HG02678 (cell line): ENCODE results near the gene SLC6A9.

ENCODE experiments used
- ATAC-seq: cut with Tn5 transposase; IDR thresholded peaks from one replicate; pipeline ENCODE4 v1.9.1; 2021; ENCODE audit warnings: mild to moderate bottlenecking, moderate library complexity; ENCODE audit not compliant: unreplicated experiment

SLC6A9 gene

DNA sequence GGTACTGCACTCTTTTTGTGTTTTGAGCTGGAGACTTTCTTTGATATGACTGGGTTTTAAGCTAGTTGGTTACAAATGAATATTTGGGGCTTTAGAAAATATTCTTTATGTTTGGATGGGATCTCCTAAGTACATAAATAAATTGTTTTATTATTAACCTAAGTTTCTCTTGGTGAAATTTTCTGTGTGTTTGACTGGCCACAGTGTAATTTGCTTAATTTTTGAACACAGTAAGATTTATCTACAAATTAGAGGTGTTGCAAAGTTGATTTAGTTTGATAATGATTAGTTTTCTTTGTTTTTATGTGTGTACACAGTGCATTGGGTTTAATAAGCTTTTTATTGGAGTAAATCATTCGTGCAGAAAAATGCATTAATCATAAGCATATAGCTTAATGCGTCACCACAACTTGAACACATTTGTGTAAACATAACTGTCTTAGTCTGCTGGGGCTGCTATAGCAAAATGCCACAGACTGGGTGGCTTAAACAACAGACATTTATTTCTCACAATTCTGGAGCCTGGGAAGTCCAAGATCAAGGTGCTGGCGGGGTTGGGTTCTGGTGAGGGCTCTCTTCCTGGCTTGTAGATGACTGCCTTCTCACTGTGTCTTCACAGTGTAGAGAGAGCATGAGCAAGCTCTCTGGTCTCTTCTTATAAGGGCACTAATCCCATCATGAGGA, 17.4 kb upstream of the SLC6A9 start:
- no peak for ATAC-seq

DNA sequence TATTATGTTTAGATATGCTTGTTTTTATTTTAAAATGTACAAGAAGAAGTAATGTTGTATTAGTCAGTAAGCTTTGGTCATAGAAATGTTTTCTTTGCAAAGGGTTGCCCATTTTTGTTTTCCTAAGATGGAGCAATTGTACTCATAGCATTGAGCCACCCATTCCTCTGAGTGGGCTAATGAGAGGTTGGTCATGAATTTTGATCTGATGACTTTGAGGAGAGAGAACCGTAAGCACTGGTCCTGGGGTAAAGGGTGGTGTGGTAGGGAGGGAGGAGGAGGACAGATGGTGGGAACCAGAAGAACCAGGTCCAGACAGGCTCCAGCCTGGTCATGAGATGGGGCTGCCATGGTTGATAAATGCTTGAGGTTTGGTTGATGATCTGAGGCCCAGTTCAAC, 15.9 kb upstream of the SLC6A9 start:
- ATAC-seq = no peak

DNA sequence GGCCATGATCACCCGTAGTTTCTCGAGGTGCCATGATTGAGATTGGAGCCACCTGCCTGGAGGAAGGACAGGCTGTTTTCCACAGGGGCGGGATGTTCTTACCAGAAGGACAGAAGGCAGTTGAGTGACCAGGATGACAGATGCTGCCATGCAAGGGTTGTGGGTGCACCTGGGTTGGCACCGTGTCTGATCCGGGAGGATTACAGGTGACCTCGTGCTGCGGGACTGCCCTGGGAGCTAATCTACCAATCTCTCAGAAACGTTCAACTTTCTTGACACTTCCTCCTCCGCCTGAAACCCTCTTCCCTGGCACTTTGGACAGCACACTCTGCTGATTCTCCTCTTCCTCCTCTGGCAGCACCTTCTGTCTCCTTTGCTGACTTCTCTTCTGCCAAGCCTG, 13.8 kb upstream of the SLC6A9 start:
- no peak for ATAC-seq

DNA sequence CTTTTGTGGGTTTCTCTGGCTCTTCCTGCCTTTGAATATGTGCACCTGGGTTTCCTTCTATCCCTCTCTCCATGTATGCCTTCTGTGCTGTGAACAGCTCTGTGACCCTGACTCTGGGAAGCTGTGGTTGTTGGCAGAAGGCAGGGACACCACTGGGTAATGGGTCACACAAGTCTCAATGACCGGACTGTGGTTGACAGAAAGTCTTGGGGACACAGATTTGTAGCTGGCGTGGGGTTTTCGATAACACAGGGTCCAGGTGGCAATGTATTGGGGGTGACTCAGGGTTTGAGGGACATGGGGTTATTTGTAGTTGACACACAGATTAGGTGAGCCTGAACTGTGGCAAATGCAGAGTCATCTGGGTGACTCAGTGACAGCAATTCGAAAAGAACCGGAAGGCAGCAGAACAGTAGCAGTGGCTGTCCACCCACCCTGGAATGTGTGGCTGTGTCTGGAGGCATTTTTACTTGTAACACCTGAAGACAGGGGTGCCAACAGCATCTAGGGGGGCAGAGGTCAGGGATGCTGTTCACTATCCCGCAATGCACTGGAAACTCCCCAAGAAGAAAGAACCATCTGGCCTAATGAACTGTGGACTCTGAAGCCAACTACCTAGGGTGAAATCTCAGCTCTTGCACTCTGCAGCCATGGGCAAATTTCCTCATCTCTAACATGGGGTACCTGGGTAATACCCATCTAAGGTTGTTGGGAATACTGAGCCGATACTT, 13.0 kb upstream of the SLC6A9 start:
- ATAC-seq = no peak

DNA sequence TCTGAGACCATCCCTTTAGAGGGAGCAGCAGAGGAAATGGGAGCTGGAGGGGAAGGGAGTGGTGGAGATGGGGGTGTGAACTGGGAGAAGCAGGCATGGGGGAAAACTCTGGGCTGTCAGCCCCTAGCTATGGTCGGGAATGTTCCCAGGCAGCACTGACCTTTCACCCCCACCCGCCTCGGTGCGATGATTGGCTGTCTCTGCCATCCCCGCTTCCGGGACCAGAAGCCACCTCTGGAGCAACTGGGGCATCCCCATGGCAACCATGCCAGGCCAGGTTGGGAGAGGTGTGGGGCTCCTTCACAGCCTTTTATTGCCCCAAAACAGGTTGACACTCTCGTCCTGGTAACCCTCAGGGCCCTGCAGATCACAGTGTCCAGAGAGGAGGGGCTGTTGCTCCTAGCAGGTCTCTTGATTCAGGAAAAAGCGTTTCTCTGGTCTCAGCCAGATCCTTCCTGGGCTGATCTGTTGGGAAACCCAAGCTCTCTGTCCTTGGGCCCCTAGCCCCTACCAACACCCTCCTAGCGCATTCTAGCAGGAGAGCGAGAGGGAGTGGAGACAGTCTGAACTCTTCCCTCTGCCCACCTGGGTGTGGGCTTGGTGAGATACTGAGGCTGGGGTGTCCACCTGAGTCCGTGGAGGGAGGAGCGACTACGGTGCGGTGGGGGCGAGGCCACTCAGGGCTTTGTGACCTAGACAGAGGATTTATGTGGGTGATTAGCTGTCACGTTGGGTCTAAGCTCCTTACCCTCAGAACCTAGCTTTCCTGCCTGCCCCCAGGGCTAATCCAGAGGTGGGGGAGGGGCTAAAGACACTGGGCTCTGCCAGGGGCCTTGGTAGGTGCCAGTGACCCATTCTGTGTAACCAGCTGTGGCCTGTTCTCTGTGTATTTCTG, 12.2 kb upstream of the SLC6A9 start:
- no peak for ATAC-seq

DNA sequence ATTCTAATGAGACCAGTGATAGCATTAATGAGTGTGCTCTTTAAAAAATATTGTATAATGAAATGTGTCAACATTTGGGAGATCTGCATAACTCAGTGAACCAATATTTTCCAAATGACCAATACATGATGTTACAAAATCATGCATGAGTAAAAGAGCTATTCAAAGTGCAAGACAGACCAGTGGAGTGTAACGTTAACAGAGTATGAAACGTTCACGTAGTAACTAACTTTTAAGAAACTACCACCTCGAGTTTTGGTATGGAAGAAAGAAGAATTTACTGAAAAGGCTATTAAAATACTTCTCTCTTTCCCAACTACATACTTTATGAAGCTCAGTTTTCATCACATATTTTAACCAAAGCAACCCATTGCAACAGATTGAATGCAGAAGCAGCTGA, 9.6 kb upstream of the SLC6A9 start:
- no peak for ATAC-seq

DNA sequence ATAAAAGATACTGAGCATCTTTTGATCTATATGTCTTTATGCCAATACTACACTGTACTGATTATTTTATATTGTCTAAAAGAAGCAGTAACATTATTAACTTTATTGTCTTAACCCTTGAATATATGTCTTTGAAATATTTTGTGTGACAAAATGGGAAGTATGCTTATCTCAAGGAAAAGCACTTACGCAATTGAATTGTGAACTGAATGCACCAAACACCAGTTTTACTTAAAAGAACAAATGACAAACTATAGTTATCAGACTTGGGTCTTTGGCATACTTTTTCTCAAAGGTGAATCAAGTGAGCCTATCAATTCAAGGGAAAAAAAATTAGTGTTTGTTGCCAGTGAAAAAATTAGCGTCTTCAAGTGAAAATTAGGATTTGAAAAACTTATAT, 9.2 kb upstream of the SLC6A9 start:
- ATAC-seq = no peak

DNA sequence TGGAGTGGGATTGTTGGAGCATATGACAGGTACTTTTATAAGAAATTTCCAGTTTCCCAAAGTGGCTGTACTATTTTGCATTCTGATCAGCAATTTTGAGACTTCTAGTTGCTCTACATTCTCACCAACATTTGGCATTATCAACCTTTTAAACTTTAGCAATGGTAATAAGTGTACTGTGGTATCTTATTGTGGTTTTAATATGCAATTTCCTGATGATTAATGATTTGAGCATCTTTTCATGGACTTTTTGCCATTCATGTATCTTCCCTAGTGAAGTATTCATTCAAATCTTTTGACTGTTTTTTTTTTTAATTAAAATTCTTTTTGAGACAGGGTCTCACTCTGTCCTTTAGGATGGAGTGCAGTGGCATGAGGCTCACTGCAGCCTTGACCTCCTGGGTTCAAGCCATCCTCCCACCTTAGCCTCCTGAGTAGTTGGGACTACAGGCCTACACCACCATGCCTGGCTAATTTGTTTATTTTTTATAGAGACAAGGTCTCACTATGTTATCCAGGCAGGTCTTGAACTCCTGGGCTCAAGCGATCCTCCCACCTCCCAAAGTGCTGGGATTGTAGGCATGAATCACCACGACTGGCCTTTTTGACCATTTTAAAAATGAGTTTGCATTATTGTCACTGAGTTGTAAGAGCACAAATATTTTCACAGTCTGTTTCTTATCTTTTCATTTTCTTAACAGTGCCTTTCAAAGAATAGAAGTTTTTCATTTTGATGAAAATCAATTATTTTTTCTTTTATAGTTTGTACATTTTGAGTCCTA, 7.8 kb upstream of the SLC6A9 start:
- no peak for ATAC-seq

DNA sequence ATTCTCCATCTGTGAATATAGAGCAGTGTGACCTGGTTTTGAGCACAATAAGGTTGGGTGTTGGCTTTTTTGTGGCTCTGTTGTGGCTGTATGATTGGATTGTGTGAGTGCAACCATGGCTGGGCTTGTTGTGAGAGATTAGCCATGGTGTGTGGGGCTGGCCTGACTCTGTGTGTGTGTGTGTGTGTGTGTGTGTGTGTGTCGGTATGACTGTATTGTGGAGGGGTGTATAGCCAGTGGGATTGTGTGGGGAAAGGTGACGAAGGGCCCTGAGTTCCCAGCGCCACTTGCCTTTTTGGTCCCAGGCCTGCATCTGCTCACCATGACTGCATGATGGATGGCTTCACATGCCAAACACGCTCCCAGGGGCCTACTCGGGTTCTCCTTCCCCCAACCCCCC, 5.9 kb upstream of the SLC6A9 start:
- ATAC-seq = no peak

DNA sequence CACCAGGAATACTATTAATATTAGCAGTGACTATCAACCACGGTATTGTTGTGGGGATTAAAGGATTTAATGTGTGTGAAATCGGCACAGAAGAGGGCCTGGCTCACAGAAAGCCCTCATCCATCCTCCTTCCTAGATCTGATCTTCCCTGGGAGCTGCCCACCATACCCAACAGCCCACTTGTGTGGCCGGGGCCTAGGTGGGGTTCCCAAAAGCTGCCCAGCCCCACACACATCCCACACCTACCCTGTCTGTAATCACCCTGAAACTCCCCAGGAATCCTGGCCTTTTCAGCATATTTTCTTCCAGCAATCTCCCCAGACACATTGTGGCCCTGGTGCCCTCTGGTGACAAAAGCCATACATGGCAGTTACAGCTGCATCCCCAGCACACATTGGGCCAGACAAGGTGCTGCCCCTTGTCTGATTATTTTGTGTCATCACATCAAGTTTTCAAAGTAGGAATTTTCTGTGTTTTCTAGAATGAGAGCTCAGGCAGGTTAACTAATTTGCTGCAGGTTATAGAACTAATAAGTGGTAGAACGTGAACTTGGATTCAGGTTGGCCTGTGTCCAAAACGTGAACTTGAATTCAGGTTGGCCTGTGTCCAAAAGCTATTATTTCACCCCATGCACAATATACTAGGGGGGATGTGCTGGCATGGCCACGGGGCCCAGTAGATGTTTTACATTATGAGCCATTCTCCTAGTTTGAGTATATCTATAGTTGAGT, 5.3 kb upstream of the SLC6A9 start:
- no peak for ATAC-seq

DNA sequence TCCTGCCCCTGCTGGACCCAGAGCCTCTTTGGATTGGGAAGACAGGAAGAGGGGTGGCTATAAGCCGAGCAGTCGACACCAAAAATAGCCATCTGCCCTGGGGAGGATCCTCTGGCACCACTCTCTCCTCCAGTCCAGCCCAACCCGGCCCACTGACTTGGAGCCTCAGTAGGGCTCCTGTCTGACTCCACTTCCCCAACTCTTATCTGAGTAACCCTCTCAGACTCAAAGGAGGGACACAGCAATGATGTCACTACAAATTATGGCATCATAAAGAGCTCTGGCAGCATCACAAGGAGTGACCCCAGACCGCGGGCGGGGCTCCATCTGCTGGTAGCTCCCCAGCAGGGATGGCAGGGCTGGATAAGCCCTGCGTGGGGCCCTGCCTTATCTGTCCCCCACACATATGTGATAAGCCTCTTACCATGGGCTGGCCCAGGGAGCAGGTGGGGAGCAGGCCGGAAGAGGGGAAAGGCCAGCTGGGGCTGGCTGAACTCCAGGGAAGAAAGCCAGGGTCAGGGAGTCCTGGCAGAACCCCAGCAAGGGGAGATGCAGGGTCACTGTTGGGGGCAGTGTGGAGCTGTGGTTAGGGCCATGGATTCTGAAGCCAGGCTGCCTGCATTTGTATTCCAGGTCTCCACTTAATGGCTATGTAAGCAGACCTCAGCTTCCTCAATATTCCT, 4.6 kb upstream of the SLC6A9 start:
- ATAC-seq = no peak

DNA sequence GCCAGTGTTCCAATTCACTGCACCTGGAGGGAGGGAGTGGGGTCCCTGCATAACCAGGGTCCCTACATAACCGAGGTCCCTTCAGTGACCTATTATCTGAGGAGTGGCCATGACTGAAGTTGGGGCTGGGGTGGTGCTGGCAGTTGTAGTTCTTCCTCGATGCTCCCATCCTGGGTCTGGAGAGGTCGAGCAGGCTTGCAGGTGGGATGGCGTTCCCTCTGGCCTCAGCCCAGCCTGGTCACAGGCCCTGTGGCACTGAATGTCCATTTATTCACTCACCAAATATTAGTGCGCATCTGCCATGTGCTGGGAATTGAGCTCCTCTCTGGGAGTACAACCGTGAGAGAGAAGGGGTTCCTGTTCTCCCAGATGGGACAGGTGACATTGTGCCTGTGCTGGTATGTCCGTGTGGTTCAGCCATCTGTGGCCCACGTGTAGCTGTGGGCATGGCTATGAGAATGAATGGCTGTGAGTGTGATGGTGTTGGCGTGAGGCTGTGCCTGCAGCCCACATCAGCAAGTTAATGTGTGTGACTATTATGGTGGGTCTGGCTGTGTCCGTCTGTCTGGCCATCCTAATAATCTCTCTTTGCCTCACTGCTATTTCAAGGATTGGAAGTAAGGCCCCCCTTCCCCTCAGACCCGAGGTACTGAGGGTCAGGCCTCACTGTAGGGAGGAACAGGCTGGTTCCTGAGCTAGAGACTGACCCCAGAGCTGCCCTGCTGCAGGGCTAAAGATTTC, 3.9 kb upstream of the SLC6A9 start:
- no peak for ATAC-seq

DNA sequence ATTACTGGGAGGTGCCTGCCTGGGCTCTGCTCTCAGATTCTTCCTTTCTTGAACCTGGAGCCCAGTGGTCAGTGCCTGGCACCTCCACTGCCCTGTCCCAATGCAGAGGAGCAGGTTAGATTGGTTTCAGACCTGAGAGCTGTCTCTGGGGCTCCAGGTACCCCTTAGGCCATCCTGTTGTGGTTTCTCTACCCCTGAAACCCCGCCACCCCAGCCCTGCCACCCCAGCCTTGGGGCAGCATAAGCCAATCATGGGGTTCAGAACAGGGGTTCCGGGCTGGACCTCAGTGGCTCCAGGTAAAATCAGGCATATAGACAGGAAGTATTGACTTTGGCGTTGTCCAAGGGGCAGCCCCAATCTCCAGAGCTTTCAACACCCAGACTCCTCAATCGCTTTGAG, 3.2 kb upstream of the SLC6A9 start:
- no peak for ATAC-seq

DNA sequence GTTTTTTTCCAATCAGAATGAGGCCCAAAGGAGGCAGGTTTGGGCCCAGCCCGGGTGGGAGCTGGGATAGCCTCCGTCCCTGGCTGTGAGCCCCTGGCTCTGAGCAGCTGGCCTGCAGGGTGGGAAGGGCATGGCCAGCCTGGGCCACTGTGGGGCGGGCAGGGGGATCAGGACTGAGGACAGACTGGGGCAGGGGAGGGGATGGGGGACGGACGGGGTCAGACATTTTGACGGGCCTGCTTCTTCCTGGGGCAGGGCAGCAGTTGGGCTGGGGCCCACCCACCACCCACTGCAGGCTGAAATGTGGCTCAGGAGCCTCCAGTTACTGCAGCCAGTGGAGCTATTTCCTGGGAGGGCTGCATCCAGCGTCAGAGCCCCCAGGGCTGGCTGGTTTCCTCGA, 2.5 kb upstream of the SLC6A9 start:
- ATAC-seq = no peak

DNA sequence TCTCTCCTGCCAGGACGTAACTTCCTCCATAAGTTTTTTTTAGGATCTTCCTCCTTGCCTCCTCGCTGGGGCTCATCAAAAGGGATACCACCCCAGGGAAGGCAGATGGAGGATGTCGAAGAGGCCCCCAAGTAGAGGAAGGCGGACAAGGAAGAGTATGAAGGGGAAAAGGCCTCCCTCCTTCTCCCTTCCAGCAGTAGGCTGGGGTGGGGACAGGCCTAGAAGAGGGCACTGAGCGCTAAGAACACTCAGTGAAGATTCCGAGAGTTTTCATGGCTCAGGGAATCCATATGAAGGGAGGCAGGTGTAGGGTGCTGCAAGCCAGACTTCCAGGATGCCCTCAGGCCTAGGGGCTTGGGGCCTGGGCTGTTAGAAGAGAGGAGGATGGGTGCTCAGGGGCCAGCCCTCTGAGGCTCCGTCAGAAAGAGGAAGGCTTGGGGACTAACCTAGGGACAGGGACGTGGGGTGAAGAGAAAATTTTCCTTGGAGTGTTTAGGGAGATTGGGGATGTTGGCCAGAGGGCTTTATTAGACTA, 1.8 kb upstream of the SLC6A9 start:
- ATAC-seq = no peak

DNA sequence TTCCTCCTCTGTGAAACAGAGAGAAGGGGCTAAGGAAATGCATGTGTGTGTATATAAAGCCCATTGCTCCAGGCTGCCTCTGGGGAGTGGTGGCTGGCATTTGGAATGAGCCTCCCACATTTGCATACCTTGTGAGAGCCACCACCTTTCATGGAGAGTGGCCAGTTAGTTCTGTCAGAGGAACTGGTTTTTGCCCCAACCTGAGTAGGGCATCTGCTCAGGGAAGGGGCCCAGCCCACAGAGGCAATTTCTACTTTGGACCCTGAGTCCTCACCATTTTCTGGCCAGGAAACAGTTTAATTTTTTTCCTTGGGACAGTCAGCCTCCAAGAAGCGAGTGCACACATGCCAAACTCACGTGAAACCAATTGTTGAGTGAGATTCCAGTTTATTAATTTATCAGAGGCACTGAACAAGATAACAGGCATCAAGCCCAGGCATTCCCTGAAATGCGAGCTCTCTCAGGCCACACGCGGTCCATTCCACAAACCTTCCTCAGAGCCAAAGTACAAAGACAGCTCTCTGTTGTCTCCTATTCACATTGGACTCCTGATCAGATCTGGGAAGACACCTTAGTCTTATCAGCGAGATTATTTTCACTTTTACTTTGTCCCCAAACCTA, 1.0 kb upstream of the SLC6A9 start:
- no peak for ATAC-seq

DNA sequence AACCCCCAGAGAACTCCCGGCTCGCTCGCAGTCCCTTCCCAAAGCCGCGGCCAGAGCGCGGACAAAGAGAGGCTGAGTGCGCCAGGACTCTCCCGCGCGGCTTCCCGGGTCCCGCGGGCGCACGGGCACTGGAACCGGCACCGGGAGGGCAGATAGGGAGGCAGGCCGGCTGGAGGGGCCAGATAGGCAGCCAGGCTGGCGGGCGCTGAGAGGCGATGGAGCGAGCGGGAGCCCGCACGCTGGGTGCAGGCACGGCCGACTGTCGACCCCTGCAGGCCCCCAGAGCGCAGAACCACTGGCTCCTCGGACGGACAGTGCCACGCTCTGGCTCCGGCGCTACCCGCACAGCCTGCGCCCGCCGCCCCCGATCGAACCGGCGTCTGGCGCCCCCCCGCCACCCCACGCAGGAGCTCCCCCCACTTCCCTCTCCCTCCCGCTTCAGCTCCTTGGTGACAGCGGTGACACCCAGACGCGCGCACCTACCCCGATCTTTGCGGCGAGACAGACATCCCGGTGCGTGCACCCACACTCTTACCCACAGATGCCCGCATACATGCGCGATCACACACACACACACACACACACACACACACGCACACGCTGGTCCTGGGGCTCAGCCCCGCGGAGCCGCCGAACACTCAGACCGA, 534 bp downstream of the SLC6A9 start:
- ATAC-seq = peak; percentile 22
